HG03520 (cell line): Measurements from ENCODE around the gene FAM167B.
A peak's percentile ranks its signal among the peaks of the same experiment; 100 is the strongest.

Experiments used
- ATAC-seq: cut with Tn5 transposase; IDR thresholded peaks from one replicate; pipeline ENCODE4 v1.9.1; 2021; ENCODE audit warnings: mild to moderate bottlenecking, moderate library complexity; ENCODE audit not compliant: unreplicated experiment

FAM167B gene

GRCh38 chr1:32221980-32222755, 24.9 kb upstream of the FAM167B start, which contains the start of the genes EIF3I and TMEM234:
TSS of gene EIF3I (plus strand) at chr1:32222407. CDS start at chr1:32222442, 35 bp downstream.
TSS of gene TMEM234 (minus strand) at chr1:32222353. CDS start at chr1:32222322, 31 bp downstream.
- peak; percentile 84 for ATAC-seq

GRCh38 chr1:32223683-32224082, 23.3 kb upstream of the FAM167B start:
- ATAC-seq = no peak

- ATAC-seq = no peak
Observed at GRCh38 chr1:32224285-32224684, 22.7 kb upstream of the FAM167B start.

GRCh38 chr1:32228771-32229170, 18.3 kb upstream of the FAM167B start:
- ATAC-seq = no peak

GRCh38 chr1:32231843-32232432, 15.1 kb upstream of the FAM167B start:
- no peak for ATAC-seq

GRCh38 chr1:32232558-32233304, 14.3 kb upstream of the FAM167B start:
- ATAC-seq = no peak

- no peak for ATAC-seq
Observed at GRCh38 chr1:32234792-32235191, 12.2 kb upstream of the FAM167B start.

- no peak for ATAC-seq
Observed at GRCh38 chr1:32239337-32239736, 7.7 kb upstream of the FAM167B start.

GRCh38 chr1:32239790-32240139, 7.3 kb upstream of the FAM167B start:
- no peak for ATAC-seq

- no peak for ATAC-seq
Observed at GRCh38 chr1:32240140-32240951, 6.7 kb upstream of the FAM167B start.

- no peak for ATAC-seq
Observed at GRCh38 chr1:32241001-32241763, 5.8 kb upstream of the FAM167B start.

- ATAC-seq = no peak
Observed at GRCh38 chr1:32242341-32242851, 4.6 kb upstream of the FAM167B start.

- no peak for ATAC-seq
Observed at GRCh38 chr1:32247452-32247851, 430 bp downstream of the FAM167B start.

GRCh38 chr1:32247983-32248889, 1.2 kb downstream of the FAM167B start:
- ATAC-seq = no peak

GRCh38 chr1:32249831-32250525, 3.0 kb downstream of the FAM167B start:
- peak; percentile 42 for ATAC-seq

- no peak for ATAC-seq
Observed at GRCh38 chr1:32250893-32251716, 4.1 kb downstream of the FAM167B start, which contains the start of gene LCK. TSS of gene LCK (plus strand) at chr1:32251265. CDS start at chr1:32274330, 23,065 bp downstream.
